GM23248 (cell line): ENCODE data around the gene PQBP1. TPM values are rescaled to one million over a fixed set of nuclear protein-coding genes. Genes with fewer than 3 reads are reported as not detected.

Experiments
- DNase-seq: peaks from one replicate; pipeline ENCODE4 v3.0.0-alpha.2; 2015
- H2AFZ ChIP-seq: fragments of 200-600 bp; sonication (generic); 2 replicates; pipeline ENCODE4 v1.6.1; 2016; ENCODE audit warnings: antibody characterized with exemption
- H3F3A ChIP-seq: fragments of 200-600 bp; sonication (generic); 2 replicates; pipeline ENCODE4 v1.6.1; 2016; ENCODE audit warnings: mild to moderate bottlenecking, antibody characterized with exemption, mixed run types; ENCODE audit not compliant: insufficient read depth
- H3K27ac ChIP-seq: fragments of 200-600 bp; sonication (generic); 2 replicates; pipeline ENCODE4 v1.5.1; 2016; ENCODE audit warnings: mild to moderate bottlenecking
- H3K27me3 ChIP-seq: fragments of 200-600 bp; sonication (generic); replicated peaks from 2 replicates; pipeline ENCODE4 v1.6.1; 2016; ENCODE audit warnings: mild to moderate bottlenecking; ENCODE audit not compliant: insufficient read depth
- H3K36me3 ChIP-seq: fragments of 200-600 bp; sonication (generic); 2 replicates; pipeline ENCODE4 v1.6.1; 2016; ENCODE audit warnings: low read depth, mild to moderate bottlenecking
- H3K4me1 ChIP-seq: fragments of 200-600 bp; sonication (generic); 2 replicates; pipeline ENCODE4 v1.6.1; 2016; ENCODE audit warnings: mild to moderate bottlenecking; ENCODE audit not compliant: insufficient read depth
- H3K4me2 ChIP-seq: fragments of 200-600 bp; sonication (generic); one replicate; pipeline ENCODE4 v1.6.1; 2016; ENCODE audit warnings: mild to moderate bottlenecking; ENCODE audit not compliant: unreplicated experiment
- H3K4me3 ChIP-seq: fragments of 200-600 bp; sonication (generic); 2 replicates; pipeline ENCODE4 v1.5.1; 2016; ENCODE audit warnings: mild to moderate bottlenecking
- H3K79me2 ChIP-seq: fragments of 200-600 bp; sonication (generic); 2 replicates; pipeline ENCODE4 v1.6.1; 2016; ENCODE audit warnings: mild to moderate bottlenecking; ENCODE audit not compliant: insufficient read depth
- H3K9ac ChIP-seq: fragments of 200-600 bp; sonication (generic); 2 replicates; pipeline ENCODE4 v1.6.1; 2016; ENCODE audit warnings: mild to moderate bottlenecking
- H3K9me2 ChIP-seq: fragments of 200-600 bp; sonication (generic); 2 replicates; pipeline ENCODE4 v1.6.1; 2016; ENCODE audit warnings: mixed run types, mild to moderate bottlenecking, moderate library complexity; ENCODE audit not compliant: insufficient read depth
- H3K9me3 ChIP-seq: fragments of 200-600 bp; sonication (generic); one replicate; pipeline ENCODE4 v1.6.1; 2017; ENCODE audit warnings: low read depth
- H4K20me1 ChIP-seq: fragments of 200-600 bp; sonication (generic); 2 replicates; pipeline ENCODE4 v1.6.0; 2016; ENCODE audit not compliant: insufficient read depth
- EZH2 ChIP-seq: fragments of 200-600 bp; sonication (generic); IDR thresholded peaks from 2 replicates; pipeline ENCODE4 v1.6.1; 2018; ENCODE audit warnings: antibody characterized with exemption, mild to moderate bottlenecking; ENCODE audit not compliant: insufficient read depth, poor library complexity, severe bottlenecking
- EZH2phosphoT487 ChIP-seq: fragments of 200-600 bp; sonication (generic); IDR thresholded peaks from 2 replicates; pipeline ENCODE4 v1.6.1; 2018; ENCODE audit warnings: antibody characterized with exemption, moderate library complexity, mild to moderate bottlenecking, low read depth; ENCODE audit not compliant: insufficient read depth
- WGBS, 2 experiments: methylation state at CpG; one replicate each; pipeline ENCODE4 v1.1.6; 2015 to 2017; ENCODE audit warnings: low lambda C conversion rate in 2 of 2, low coverage in 1 of 2; ENCODE audit errors: missing lambda C conversion rate in 2 of 2; 5-methylcytosine and 5-hydroxymethylcytosine counted together
- in situ Hi-C: fragments of 300-500 bp; cut with MboI; formaldehyde crosslinking; loops from 2 replicates; pipeline ENCODE4 v1.15.0; 2020
- polyA plus RNA-seq: library from polyadenylated mRNA; unstranded; fragments of >200 nt; fragmentation: Nextera tagmentation; extraction: Ambion mirVana; gene quantifications from 2 replicates; pipeline ENCODE4 v1.2.1, GENCODE V29; 2016
- total RNA-seq: library from RNA; depleted of rRNA; stranded (reverse); fragments of >200 nt; shearing (Covaris generic); gene quantifications from 2 replicates; pipeline ENCODE4 v1.2.3, GENCODE V29; 2014; rRNA removed

The PQBP1 gene
- total and polyA plus RNA-seq, 2 experiments from 2014 or later: 30.3 to 45.4 TPM

- no peak overlapping the region for H3K4me2 ChIP-seq
- TF ChIP-seq EZH2 (no peak), EZH2phosphoT487 (no peak)
- H3K27ac ChIP-seq: no peak overlapping the region
- H3K36me3 ChIP-seq: no peaks in the 10 kb centered on the region
- no peak overlapping the region for H3K9ac ChIP-seq
- 48 to 63% methylated on average over 6 to 8 of the region's 8 CpGs for WGBS, 2 experiments
- peak; percentile 68 for DNase-seq
- H3F3A ChIP-seq: no peaks in the 10 kb centered on the region
- H4K20me1 ChIP-seq: no peaks in the 10 kb centered on the region
- in situ Hi-C loops: loop anchor here (25.0 kb wide), 1 partner anchor 92 kb away; the partner anchor contains the start of gene TFE3
- no peak overlapping the region for H3K4me3 ChIP-seq
- no peaks in the 10 kb centered on the region for H3K9me2 ChIP-seq
- no peaks in the 10 kb centered on the region for H3K9me3 ChIP-seq
- H3K4me1 ChIP-seq: no peaks in the 10 kb centered on the region
- H3K79me2 ChIP-seq: peaks cover 91% of the 10 kb centered on the region
- H3K27me3 ChIP-seq: no peaks in the 10 kb centered on the region
- H2AFZ ChIP-seq: no peak overlapping the region
Measured at GRCh38 chrX:48945517-48946348, 48.0 kb downstream of the PQBP1 start.

DNA sequence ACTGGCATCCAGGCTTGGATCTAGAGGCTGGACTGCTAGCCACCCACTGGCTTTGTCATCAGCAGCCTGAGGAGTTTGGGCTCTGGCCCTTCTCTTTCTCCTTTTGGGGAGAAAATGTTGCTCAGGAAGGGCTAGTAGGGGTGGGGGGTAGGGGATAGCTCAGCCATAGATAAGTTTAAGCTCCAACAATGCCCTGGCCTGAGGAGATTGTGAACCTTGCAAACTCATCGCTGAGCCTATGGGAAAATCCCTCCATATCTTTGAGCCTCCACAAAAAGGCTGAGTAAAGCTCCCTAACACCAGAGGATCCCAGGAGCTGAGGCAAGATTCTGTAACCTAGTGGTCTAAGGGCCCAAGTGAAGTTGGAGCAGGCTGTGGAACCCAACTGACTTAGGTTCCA, 50.9 kb downstream of the PQBP1 start:
- peaks cover 96% of the 10 kb centered on the region for H3K79me2 ChIP-seq
- DNase-seq: no peak
- no peak overlapping the region for H3K9ac ChIP-seq
- H3K4me1 ChIP-seq: no peaks in the 10 kb centered on the region
- no peak overlapping the region for H3K27ac ChIP-seq
- no peaks in the 10 kb centered on the region for H3K9me3 ChIP-seq
- no peaks in the 10 kb centered on the region for H3K36me3 ChIP-seq
- H3K4me2 ChIP-seq: no peak overlapping the region
- H3K4me3 ChIP-seq: no peak overlapping the region
- no peak overlapping the region for H2AFZ ChIP-seq
- H3K27me3 ChIP-seq: no peaks in the 10 kb centered on the region
- H3F3A ChIP-seq: no peaks in the 10 kb centered on the region
- no peaks in the 10 kb centered on the region for H4K20me1 ChIP-seq
- WGBS, 2 experiments: 100% methylated on average over 1 of the region's 1 CpG
- TF ChIP-seq EZH2: no peak
- TF ChIP-seq EZH2phosphoT487: no peak
- H3K9me2 ChIP-seq: no peaks in the 10 kb centered on the region
- in situ Hi-C loops: loop anchor here (25.0 kb wide), 1 partner anchor 89 kb away; the partner anchor contains the start of gene TFE3

Other genes starting within 250 kb of the PQBP1 start
- not detected in 2 replicates for gene WAS, start 214.1 kb upstream of the PQBP1 start, total RNA-seq
- not detected in 2 replicates for gene WAS, start 214.1 kb upstream of the PQBP1 start, polyA plus RNA-seq
- gene SUV39H1, start 201.2 kb upstream of the PQBP1 start, total RNA-seq: 6.8 and 8.1 TPM in 2 replicates
- gene SUV39H1, start 201.2 kb upstream of the PQBP1 start, polyA plus RNA-seq: 6.0 TPM in 2 replicates
- not detected in 2 replicates for gene GLOD5, start 136.2 kb upstream of the PQBP1 start, total RNA-seq
- not detected in 2 replicates for gene GLOD5, start 136.2 kb upstream of the PQBP1 start, polyA plus RNA-seq
- gene GATA1, start 111.3 kb upstream of the PQBP1 start, total RNA-seq: not detected in 2 replicates
- gene GATA1, start 111.3 kb upstream of the PQBP1 start, polyA plus RNA-seq: not detected in 2 replicates
- 32.4 and 36.6 TPM in 2 replicates for gene HDAC6, start 95.9 kb upstream of the PQBP1 start, total RNA-seq
- gene HDAC6, start 95.9 kb upstream of the PQBP1 start, polyA plus RNA-seq: 18.6 and 20.3 TPM in 2 replicates
- not detected in 2 replicates for gene ERAS, start 71.4 kb upstream of the PQBP1 start, total RNA-seq
- not detected in 2 replicates for gene ERAS, start 71.4 kb upstream of the PQBP1 start, polyA plus RNA-seq
- gene PCSK1N, start 62.3 kb upstream of the PQBP1 start, total RNA-seq: 0.89 and 3.1 TPM in 2 replicates
- gene PCSK1N, start 62.3 kb upstream of the PQBP1 start, polyA plus RNA-seq: 1.4 and 2.1 TPM in 2 replicates
- gene TIMM17B, start 162 bp upstream of the PQBP1 start, total RNA-seq: 17.8 and 26.7 TPM in 2 replicates
- gene TIMM17B, start 162 bp upstream of the PQBP1 start, polyA plus RNA-seq: 44.7 and 48.4 TPM in 2 replicates
- 23.6 and 29.1 TPM in 2 replicates for gene SLC35A2, start 13.7 kb downstream of the PQBP1 start, total RNA-seq
- gene SLC35A2, start 13.7 kb downstream of the PQBP1 start, polyA plus RNA-seq: 54.6 and 55.5 TPM in 2 replicates
- 4.6 and 5.6 TPM in 2 replicates for gene PIM2, start 21.1 kb downstream of the PQBP1 start, total RNA-seq
- 4.4 and 4.5 TPM in 2 replicates for gene PIM2, start 21.1 kb downstream of the PQBP1 start, polyA plus RNA-seq
- gene OTUD5, start 59.7 kb downstream of the PQBP1 start, total RNA-seq: 43.4 and 44.9 TPM in 2 replicates
- gene OTUD5, start 59.7 kb downstream of the PQBP1 start, polyA plus RNA-seq: 27.0 and 30.9 TPM in 2 replicates
- gene KCND1, start 73.9 kb downstream of the PQBP1 start, total RNA-seq: 0.65 and 1.5 TPM in 2 replicates
- gene KCND1, start 73.9 kb downstream of the PQBP1 start, polyA plus RNA-seq: 0.69 and 0.71 TPM in 2 replicates
- gene GRIPAP1, start 104.3 kb downstream of the PQBP1 start, total RNA-seq: 16.5 and 31.6 TPM in 2 replicates
- 16.5 and 21.8 TPM in 2 replicates for gene GRIPAP1, start 104.3 kb downstream of the PQBP1 start, polyA plus RNA-seq
- 72.5 and 85.6 TPM in 2 replicates for gene TFE3, start 145.4 kb downstream of the PQBP1 start, total RNA-seq
- 53.0 and 57.3 TPM in 2 replicates for gene TFE3, start 145.4 kb downstream of the PQBP1 start, polyA plus RNA-seq
- 0.22 TPM in 1 of 2 replicates, not detected in the other for gene CCDC120, start 161.1 kb downstream of the PQBP1 start, total RNA-seq
- gene CCDC120, start 161.1 kb downstream of the PQBP1 start, polyA plus RNA-seq: 0.94 and 1.3 TPM in 2 replicates
- 17.5 and 24.6 TPM in 2 replicates for gene PRAF2, start 176.1 kb downstream of the PQBP1 start, total RNA-seq
- 141 and 143 TPM in 2 replicates for gene PRAF2, start 176.1 kb downstream of the PQBP1 start, polyA plus RNA-seq
- gene WDR45, start 182.0 kb downstream of the PQBP1 start, total RNA-seq: 78.5 and 91.9 TPM in 2 replicates
- gene WDR45, start 182.0 kb downstream of the PQBP1 start, polyA plus RNA-seq: 101 and 103 TPM in 2 replicates
- 19.7 and 22.4 TPM in 2 replicates for gene GPKOW, start 225.8 kb downstream of the PQBP1 start, total RNA-seq
- gene GPKOW, start 225.8 kb downstream of the PQBP1 start, polyA plus RNA-seq: 20.9 and 23.8 TPM in 2 replicates